ENCODE data around the gene LARGE2. TPM values are rescaled to one million over a fixed set of nuclear protein-coding genes. Genes with fewer than 3 reads are reported as not detected.

Gene LARGE2
- total RNA-seq, 2 experiments from 2014 or later: 0.60 to 1.3 TPM

DNA sequence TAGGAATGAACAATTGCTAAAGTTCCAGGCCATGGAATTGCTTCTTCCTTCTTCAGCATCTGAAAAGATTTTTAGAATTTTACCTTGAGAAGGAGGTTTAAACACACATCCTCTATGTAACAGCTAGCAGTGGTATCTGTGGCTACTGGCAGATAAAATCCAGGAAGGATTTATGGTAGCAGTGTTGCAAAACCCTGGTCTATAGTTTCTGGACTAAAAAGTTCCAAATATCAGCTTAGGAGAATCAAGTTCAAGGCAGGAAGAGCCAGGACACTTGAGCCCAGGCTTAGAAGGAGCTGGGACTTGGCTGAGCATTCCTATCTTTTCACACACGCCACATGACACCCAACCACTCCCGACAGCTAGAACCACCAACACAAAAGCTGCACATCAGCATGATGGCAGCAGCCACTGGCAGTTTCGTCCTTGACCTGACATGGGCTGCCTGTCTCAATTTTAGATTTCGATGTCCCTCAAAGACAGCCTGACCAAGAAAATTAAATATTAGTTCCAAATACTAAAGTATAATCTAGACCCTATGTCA lies 14.1 kb downstream of the LARGE2 start:
- intact Hi-C loops (cut with micrococcal nuclease; ENCODE audit: unreplicated experiment): no loop called here
- no peaks in the 10 kb centered on the region for H3K9me2 ChIP-seq (ENCODE audit: insufficient read depth, low read length)
- no peaks in the 10 kb centered on the region for H3K9me3 ChIP-seq (ENCODE audit: low read length)
- no peak overlapping the region for H3K4me3 ChIP-seq (ENCODE audit: low read depth, low read length, poor library complexity, severe bottlenecking)
- no peak for DNase-seq (ENCODE audit: low spot score)
- TF ChIP-seq EZH2phosphoT487 (IDR thresholded peaks at IDR 0.05; ENCODE audit: borderline replicate concordance, low read depth, low read length): no peak
- no peak for TF ChIP-seq CTCF (conservative IDR thresholded peaks at IDR 0.05; ENCODE audit: low read length)
- no TSS peak for BruUV-seq (replicated peaks)
- peaks cover 31% of the 10 kb centered on the region for H3K36me3 ChIP-seq (ENCODE audit: insufficient read depth, low read length)
- H3K79me2 ChIP-seq (ENCODE audit: insufficient read depth, low read depth, low read length): peaks cover 14% of the 10 kb centered on the region
- CTCF ChIA-PET (ENCODE audit: unreplicated experiment): no interaction called here
- H3K4me1 ChIP-seq (ENCODE audit: insufficient read depth, low read length, poor library complexity, severe bottlenecking): peaks cover 72% of the 10 kb centered on the region
- no peak overlapping the region for H3K27ac ChIP-seq (ENCODE audit: low read depth, low read length, poor library complexity, severe bottlenecking)
- H2AFZ ChIP-seq (ENCODE audit: low read length): no peak overlapping the region
- POLR2A ChIA-PET: interaction anchor here (0.7 to 1.5 kb wide), 5 partner anchors 9 to 195 kb away, joined by 3 to 4 read pairs (median 3); partner anchors contain the start of gene PEX16
- no peaks in the 10 kb centered on the region for H4K20me1 ChIP-seq (ENCODE audit: insufficient read depth, low read length)
- H3K4me2 ChIP-seq (ENCODE audit: low read length): no peak overlapping the region

GRCh38 chr11:45937916-45938315 lies 15.5 kb downstream of the LARGE2 start:
- CTCF ChIA-PET (ENCODE audit: unreplicated experiment): no interaction called here
- H3K9me3 ChIP-seq (ENCODE audit: low read length): no peaks in the 10 kb centered on the region
- H3K79me2 ChIP-seq (ENCODE audit: insufficient read depth, low read depth, low read length): peaks cover 1% of the 10 kb centered on the region
- H3K4me1 ChIP-seq (ENCODE audit: insufficient read depth, low read length, poor library complexity, severe bottlenecking): peaks cover 60% of the 10 kb centered on the region
- peaks cover 24% of the 10 kb centered on the region for H3K36me3 ChIP-seq (ENCODE audit: insufficient read depth, low read length)
- H3K4me3 ChIP-seq (ENCODE audit: low read depth, low read length, poor library complexity, severe bottlenecking): no peak overlapping the region
- intact Hi-C loops (cut with micrococcal nuclease; ENCODE audit: unreplicated experiment): no loop called here
- no peaks in the 10 kb centered on the region for H3K9me2 ChIP-seq (ENCODE audit: insufficient read depth, low read length)
- no TSS peak for BruUV-seq (replicated peaks)
- peak overlapping the region; percentile 63 for H3K4me2 ChIP-seq (ENCODE audit: low read length)
- H4K20me1 ChIP-seq (ENCODE audit: insufficient read depth, low read length): no peaks in the 10 kb centered on the region
- H3K27ac ChIP-seq (ENCODE audit: low read depth, low read length, poor library complexity, severe bottlenecking): peak overlapping the region; percentile 63
- POLR2A ChIA-PET: no interaction called here
- H2AFZ ChIP-seq (ENCODE audit: low read length): no peak overlapping the region
- TF ChIP-seq EZH2phosphoT487 (IDR thresholded peaks at IDR 0.05; ENCODE audit: borderline replicate concordance, low read depth, low read length): no peak
- no peak for DNase-seq (ENCODE audit: low spot score)

- intact Hi-C loops (cut with micrococcal nuclease; ENCODE audit: unreplicated experiment): no loop called here
- DNase-seq (ENCODE audit: low spot score): no peak
- no peak overlapping the region for H2AFZ ChIP-seq (ENCODE audit: low read length)
- H3K9me2 ChIP-seq (ENCODE audit: insufficient read depth, low read length): no peaks in the 10 kb centered on the region
- H3K79me2 ChIP-seq (ENCODE audit: insufficient read depth, low read depth, low read length): no peaks in the 10 kb centered on the region
- H3K36me3 ChIP-seq (ENCODE audit: insufficient read depth, low read length): peaks cover 18% of the 10 kb centered on the region
- TF ChIP-seq EZH2phosphoT487 (IDR thresholded peaks at IDR 0.05; ENCODE audit: borderline replicate concordance, low read depth, low read length): no peak
- no peak for TF ChIP-seq CTCF (conservative IDR thresholded peaks at IDR 0.05; ENCODE audit: low read length)
- peak overlapping the region; percentile 63; the same call in 1 of the 2 replicates for H3K4me2 ChIP-seq (ENCODE audit: low read length)
- no peaks in the 10 kb centered on the region for H3K9me3 ChIP-seq (ENCODE audit: low read length)
- no peaks in the 10 kb centered on the region for H4K20me1 ChIP-seq (ENCODE audit: insufficient read depth, low read length)
- BruUV-seq (replicated peaks): no TSS peak
- ChIA-PET CTCF (ENCODE audit: unreplicated experiment) (interaction anchor here (0.6 kb wide), 1 partner anchor 83 kb away, joined by 4 read pairs; no protein-coding TSS in a partner anchor), POLR2A (interaction anchor here (0.6 to 1.8 kb wide), 5 partner anchors 10 to 871 kb away, joined by 3 to 7 read pairs (median 4); no protein-coding TSS in a partner anchor)
- no peak overlapping the region for H3K27ac ChIP-seq (ENCODE audit: low read depth, low read length, poor library complexity, severe bottlenecking)
- H3K4me3 ChIP-seq (ENCODE audit: low read depth, low read length, poor library complexity, severe bottlenecking): no peak overlapping the region
- peaks cover 43% of the 10 kb centered on the region for H3K4me1 ChIP-seq (ENCODE audit: insufficient read depth, low read length, poor library complexity, severe bottlenecking)
Measured at GRCh38 chr11:45939836-45940235, 17.4 kb downstream of the LARGE2 start.

Data from OCI-LY7 (cell line).